ENCODE measurements around the gene SAE1. TPM values are rescaled to one million over a fixed set of nuclear protein-coding genes. Genes with fewer than 3 reads are reported as not detected.
"Not testable (repeated sequence)": the region's sequence is repeated elsewhere in the genome, so short reads cannot be mapped to it uniquely, and the experiment has no call there.

SAE1 gene
- polyA plus RNA-seq, 3 donors, result 28.3 to 54.2 (median 46.5) TPM

DNA sequence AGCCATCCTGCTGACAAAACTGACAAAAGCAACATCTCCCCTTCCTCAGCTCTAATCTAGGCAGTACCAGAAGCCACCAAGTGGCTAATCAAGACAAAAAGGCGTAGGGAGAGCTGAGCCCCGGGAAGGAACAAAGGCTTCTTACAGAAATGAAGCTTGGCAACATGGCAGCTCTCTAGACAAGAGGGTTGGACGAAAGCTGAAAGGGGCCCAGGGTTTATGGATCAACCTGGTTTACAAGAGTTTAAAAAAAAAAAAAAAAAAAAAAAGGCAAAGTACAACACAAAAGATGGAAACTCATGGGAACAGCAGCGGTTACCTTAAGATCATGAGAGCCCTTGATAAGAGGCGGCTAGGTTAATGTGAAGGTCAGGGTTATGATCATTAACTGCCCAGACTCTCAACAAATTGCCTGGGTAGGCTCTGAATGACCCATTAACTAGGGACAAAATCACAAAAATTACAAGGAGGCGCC is 31.0 kb upstream of the SAE1 start:
- Mint-ChIP-seq H3K4me3 (no peak overlapping the region), H3K4me1 (peaks cover 19% of the 10 kb centered on the region), H3K27me3 (ENCODE audit: low read depth in 3 of 3) (peaks cover 0 to 2% (median 0%) of the 10 kb centered on the region in 3 donors), H3K9me3 (no peaks in the 10 kb centered on the region), H3K36me3 (peaks cover 37 to 61% of the 10 kb centered on the region in 2 donors), H3K27ac (peak overlapping the region in 5 of 7 donors; percentile 22 to 63 (median 30))
- Histone ChIP-seq H3K9ac (ENCODE audit: insufficient read depth, low read length, poor library complexity, severe bottlenecking) (no peak overlapping the region), H3K4me3 (replicated peaks in 1 of 3; ENCODE audit: low read depth in 2 of 3, low read length in 3 of 3) (no peak overlapping the region), H3K9me3 (replicated peaks in 1 of 2; ENCODE audit: control insufficient read depth in 1 of 2, insufficient read depth in 1 of 2, low read length in 2 of 2) (no peaks in the 10 kb centered on the region), H2AFZ (ENCODE audit: insufficient read depth, low read depth, low read length, poor library complexity, severe bottlenecking) (no peak overlapping the region), H3K36me3 (replicated peaks in 1 of 2; ENCODE audit: control insufficient read depth in 1 of 2, insufficient read depth in 2 of 2, low read length in 2 of 2) (peaks cover 20 to 66% of the 10 kb centered on the region in 2 donors), H3K79me2 (ENCODE audit: insufficient read depth, low read length) (peaks cover 99% of the 10 kb centered on the region), H3K27me3 (ENCODE audit: control insufficient read depth in 2 of 2, insufficient read depth in 2 of 2, low read length in 2 of 2) (no peaks in the 10 kb centered on the region), H3K27ac (ENCODE audit: low read depth in 1 of 2, low read length in 2 of 2) (no peak overlapping the region), H3K4me2 (replicated peaks; ENCODE audit: extremely low read depth, low read length, poor library complexity, severe bottlenecking) (no peak overlapping the region), H3K4me1 (ENCODE audit: control insufficient read depth in 1 of 2, insufficient read depth in 2 of 2, low read length in 2 of 2) (peaks cover 6 to 10% of the 10 kb centered on the region in 2 donors), H4K20me1 (ENCODE audit: insufficient read depth, low read length) (peaks cover 87% of the 10 kb centered on the region)
- DNase-seq, result no peak
- TF ChIP-seq, protein P1, sequence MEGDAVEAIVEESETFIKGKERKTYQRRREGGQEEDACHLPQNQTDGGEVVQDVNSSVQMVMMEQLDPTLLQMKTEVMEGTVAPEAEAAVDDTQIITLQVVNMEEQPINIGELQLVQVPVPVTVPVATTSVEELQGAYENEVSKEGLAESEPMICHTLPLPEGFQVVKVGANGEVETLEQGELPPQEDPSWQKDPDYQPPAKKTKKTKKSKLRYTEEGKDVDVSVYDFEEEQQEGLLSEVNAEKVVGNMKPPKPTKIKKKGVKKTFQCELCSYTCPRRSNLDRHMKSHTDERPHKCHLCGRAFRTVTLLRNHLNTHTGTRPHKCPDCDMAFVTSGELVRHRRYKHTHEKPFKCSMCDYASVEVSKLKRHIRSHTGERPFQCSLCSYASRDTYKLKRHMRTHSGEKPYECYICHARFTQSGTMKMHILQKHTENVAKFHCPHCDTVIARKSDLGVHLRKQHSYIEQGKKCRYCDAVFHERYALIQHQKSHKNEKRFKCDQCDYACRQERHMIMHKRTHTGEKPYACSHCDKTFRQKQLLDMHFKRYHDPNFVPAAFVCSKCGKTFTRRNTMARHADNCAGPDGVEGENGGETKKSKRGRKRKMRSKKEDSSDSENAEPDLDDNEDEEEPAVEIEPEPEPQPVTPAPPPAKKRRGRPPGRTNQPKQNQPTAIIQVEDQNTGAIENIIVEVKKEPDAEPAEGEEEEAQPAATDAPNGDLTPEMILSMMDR (IDR thresholded peaks at IDR 0.05), result no peak
- 97% methylated on average over 3 of the region's 6 CpGs for WGBS (ENCODE audit: insufficient coverage)
- intact Hi-C loops (cut with micrococcal nuclease), result no loop called here

DNA sequence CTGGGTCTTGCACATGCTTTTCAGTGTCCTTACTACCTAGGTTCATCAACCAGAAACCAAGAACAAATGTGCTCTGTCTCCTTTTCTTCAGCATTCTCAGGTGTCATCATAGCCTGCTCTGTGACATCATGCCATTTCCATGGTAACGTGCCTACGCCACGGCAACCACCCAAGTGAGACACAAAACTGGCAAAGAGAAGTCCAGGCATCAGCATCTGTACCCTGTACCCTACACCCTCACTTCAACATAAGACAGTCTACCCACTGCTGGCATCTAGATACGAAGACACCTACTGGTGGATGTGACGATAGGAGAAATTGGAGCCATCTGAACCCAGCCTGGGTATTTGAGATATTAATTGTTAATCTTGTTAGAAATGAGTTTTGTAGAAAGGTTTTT is 30.3 kb upstream of the SAE1 start:
- H3K36me3 ChIP-seq (replicated peaks in 1 of 2; ENCODE audit: control insufficient read depth in 1 of 2, insufficient read depth in 2 of 2, low read length in 2 of 2), result peaks cover 22 to 66% of the 10 kb centered on the region in 2 donors
- H3K4me1 ChIP-seq (ENCODE audit: control insufficient read depth in 1 of 2, insufficient read depth in 2 of 2, low read length in 2 of 2), result peaks cover 6 to 9% of the 10 kb centered on the region in 2 donors
- intact Hi-C loops (cut with micrococcal nuclease), result no loop called here
- H2AFZ ChIP-seq (ENCODE audit: insufficient read depth, low read depth, low read length, poor library complexity, severe bottlenecking), result no peak overlapping the region
- TF ChIP-seq, protein P1 (IDR thresholded peaks at IDR 0.05), result no peak
- H4K20me1 ChIP-seq (ENCODE audit: insufficient read depth, low read length), result peaks cover 87% of the 10 kb centered on the region
- peak overlapping the region in 1 of 2 donors; percentile 1 for H3K27ac ChIP-seq (ENCODE audit: low read depth in 1 of 2, low read length in 2 of 2)
- no peaks in the 10 kb centered on the region for H3K9me3 ChIP-seq (replicated peaks in 1 of 2; ENCODE audit: control insufficient read depth in 1 of 2, insufficient read depth in 1 of 2, low read length in 2 of 2)
- Mint-ChIP-seq H3K36me3 (peaks cover 42 to 64% of the 10 kb centered on the region in 2 donors), H3K27me3 (ENCODE audit: low read depth in 3 of 3) (peaks cover 0 to 2% (median 0%) of the 10 kb centered on the region in 3 donors), H3K27ac (peak overlapping the region in 2 of 7 donors; percentile 17 to 78), H3K4me3 (no peak overlapping the region), H3K4me1 (peaks cover 19% of the 10 kb centered on the region), H3K9me3 (no peaks in the 10 kb centered on the region)
- no peaks in the 10 kb centered on the region for H3K27me3 ChIP-seq (ENCODE audit: control insufficient read depth in 2 of 2, insufficient read depth in 2 of 2, low read length in 2 of 2)
- H3K4me2 ChIP-seq (replicated peaks; ENCODE audit: extremely low read depth, low read length, poor library complexity, severe bottlenecking), result no peak overlapping the region
- WGBS (ENCODE audit: insufficient coverage), result 95% methylated on average over 3 of the region's 5 CpGs
- no peak overlapping the region for H3K4me3 ChIP-seq (replicated peaks in 1 of 3; ENCODE audit: low read depth in 2 of 3, low read length in 3 of 3)
- DNase-seq, result peak in 1 of 3 donors; percentile 46
- H3K79me2 ChIP-seq (ENCODE audit: insufficient read depth, low read length), result peaks cover 99% of the 10 kb centered on the region
- no peak overlapping the region for H3K9ac ChIP-seq (ENCODE audit: insufficient read depth, low read length, poor library complexity, severe bottlenecking)

DNA sequence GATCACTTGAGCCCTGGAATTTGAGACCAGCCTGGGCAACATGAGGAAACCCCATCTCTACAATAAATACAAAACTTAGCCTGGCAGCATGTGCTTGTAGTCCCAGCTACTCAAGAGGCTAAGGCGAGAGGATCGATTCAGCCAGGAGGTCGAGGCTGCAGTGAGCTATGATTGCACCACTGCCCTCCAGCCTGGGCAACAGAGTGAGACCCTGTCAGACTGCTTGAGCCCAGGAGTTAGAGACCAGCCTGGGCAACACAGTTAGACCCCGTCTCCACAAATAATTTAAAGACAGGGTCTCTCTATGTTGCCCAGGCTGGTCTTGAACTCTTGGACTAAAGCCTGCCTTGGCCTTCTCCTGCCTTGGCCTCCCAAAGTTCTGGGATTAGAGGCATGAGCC is 29.5 kb upstream of the SAE1 start:
- H3K4me3 ChIP-seq (replicated peaks in 1 of 3; ENCODE audit: low read depth in 2 of 3, low read length in 3 of 3); H3K4me2 ChIP-seq (replicated peaks; ENCODE audit: extremely low read depth, low read length, poor library complexity, severe bottlenecking); H3K27ac Mint-ChIP-seq; H3K9ac ChIP-seq (ENCODE audit: insufficient read depth, low read length, poor library complexity, severe bottlenecking); H3K4me3 Mint-ChIP-seq; H3K9me3 ChIP-seq (replicated peaks in 1 of 2; ENCODE audit: control insufficient read depth in 1 of 2, insufficient read depth in 1 of 2, low read length in 2 of 2); H3K4me1 ChIP-seq (ENCODE audit: control insufficient read depth in 1 of 2, insufficient read depth in 2 of 2, low read length in 2 of 2); H2AFZ ChIP-seq (ENCODE audit: insufficient read depth, low read depth, low read length, poor library complexity, severe bottlenecking); H3K9me3 Mint-ChIP-seq; intact Hi-C loops (cut with micrococcal nuclease); H3K27me3 ChIP-seq (ENCODE audit: control insufficient read depth in 2 of 2, insufficient read depth in 2 of 2, low read length in 2 of 2); H3K27me3 Mint-ChIP-seq (ENCODE audit: low read depth in 3 of 3); DNase-seq: not testable (repeated sequence)
- peaks cover 88% of the 10 kb centered on the region for H4K20me1 ChIP-seq (ENCODE audit: insufficient read depth, low read length)
- Mint-ChIP-seq H3K36me3 (peaks cover 40 to 65% of the 10 kb centered on the region in 2 donors), H3K4me1 (peaks cover 15% of the 10 kb centered on the region)
- peaks cover 25 to 71% of the 10 kb centered on the region in 2 donors for H3K36me3 ChIP-seq (replicated peaks in 1 of 2; ENCODE audit: control insufficient read depth in 1 of 2, insufficient read depth in 2 of 2, low read length in 2 of 2)
- peaks cover 99% of the 10 kb centered on the region for H3K79me2 ChIP-seq (ENCODE audit: insufficient read depth, low read length)
- WGBS (ENCODE audit: insufficient coverage), result 96% methylated on average over 4 of the region's 4 CpGs
- H3K27ac ChIP-seq (ENCODE audit: low read depth in 1 of 2, low read length in 2 of 2), result peak overlapping the region in 1 of 2 donors; percentile 1
